ENCODE data around the gene CREBBP.

The CREBBP gene

GRCh38 chr16:3920206-3920605 lies 39.7 kb upstream of the CREBBP start:
- no peak overlapping the region for H3K4me3 ChIP-seq (ENCODE audit: insufficient read depth in 1 of 2, low read depth in 1 of 2, low read length in 2 of 2)
- 74% methylated on average over 7 of the region's 8 CpGs for WGBS
- H2BK120ac ChIP-seq (ENCODE audit: low read depth, low read length), result no peak overlapping the region
- no peak overlapping the region for H3K23ac ChIP-seq (ENCODE audit: low read length in 2 of 2)
- H4K8ac ChIP-seq (ENCODE audit: low read length), result no peak overlapping the region
- H3K36me3 ChIP-seq (ENCODE audit: control insufficient read depth in 1 of 2, insufficient read depth in 2 of 2, low read depth in 1 of 2, low read length in 2 of 2), result no peaks in the 10 kb centered on the region
- no peak overlapping the region for H3K27ac ChIP-seq (ENCODE audit: low read length, poor library complexity, severe bottlenecking)
- H4K91ac ChIP-seq (ENCODE audit: low read length), result no peak overlapping the region
- H2BK5ac ChIP-seq (ENCODE audit: low read depth, low read length, poor library complexity, severe bottlenecking), result no peak overlapping the region
- no peak overlapping the region for H2AK5ac ChIP-seq (ENCODE audit: low read length, severe bottlenecking)
- H3K9me3 ChIP-seq (ENCODE audit: control insufficient read depth, low read length), result peaks cover 22% of the 10 kb centered on the region
- H3K18ac ChIP-seq (ENCODE audit: low read depth in 1 of 2, low read length in 2 of 2), result no peak overlapping the region
- H3K9ac ChIP-seq (ENCODE audit: low read length), result no peak overlapping the region
- H2AFZ ChIP-seq (ENCODE audit: low read depth, low read length), result no peak overlapping the region
- H2BK12ac ChIP-seq (ENCODE audit: low read length in 2 of 2), result no peak overlapping the region
- peaks cover 0 to 18% of the 10 kb centered on the region in 2 experiments for H3K27me3 ChIP-seq (ENCODE audit: control insufficient read depth in 1 of 2, insufficient read depth in 1 of 2, low read length in 2 of 2)
- peaks cover 3% of the 10 kb centered on the region for H3K4me1 ChIP-seq (ENCODE audit: control insufficient read depth, insufficient read depth, low read depth, low read length)
- H3K4me2 ChIP-seq (ENCODE audit: low read length, poor library complexity, severe bottlenecking), result no peak overlapping the region
- H2BK15ac ChIP-seq (ENCODE audit: low read depth, poor library complexity, severe bottlenecking), result no peak overlapping the region
- H3K14ac ChIP-seq (ENCODE audit: low read length in 2 of 2), result no peak overlapping the region
- no peaks in the 10 kb centered on the region for H3K79me1 ChIP-seq (replicated peaks; ENCODE audit: low read length, poor library complexity, severe bottlenecking)
- DNase-seq, result no peak
- no peak overlapping the region for H3K4ac ChIP-seq (ENCODE audit: low read depth in 1 of 2, low read length in 2 of 2)

- Histone ChIP-seq H3K27ac (ENCODE audit: low read length, poor library complexity, severe bottlenecking) (no peak overlapping the region), H3K23ac (ENCODE audit: low read length in 2 of 2) (no peak overlapping the region), H3K79me1 (replicated peaks; ENCODE audit: low read length, poor library complexity, severe bottlenecking) (no peaks in the 10 kb centered on the region), H3K18ac (ENCODE audit: low read depth in 1 of 2, low read length in 2 of 2) (no peak overlapping the region), H3K14ac (ENCODE audit: low read length in 2 of 2) (no peak overlapping the region), H3K9me3 (ENCODE audit: control insufficient read depth, low read length) (peaks cover 22% of the 10 kb centered on the region), H2AK5ac (ENCODE audit: low read length, severe bottlenecking) (no peak overlapping the region), H3K27me3 (ENCODE audit: control insufficient read depth in 1 of 2, insufficient read depth in 1 of 2, low read length in 2 of 2) (peaks cover 0 to 26% of the 10 kb centered on the region in 2 experiments), H3K4ac (ENCODE audit: low read depth in 1 of 2, low read length in 2 of 2) (no peak overlapping the region), H2BK12ac (ENCODE audit: low read length in 2 of 2) (no peak overlapping the region), H3K4me3 (ENCODE audit: insufficient read depth in 1 of 2, low read depth in 1 of 2, low read length in 2 of 2) (no peak overlapping the region), H4K8ac (ENCODE audit: low read length) (no peak overlapping the region), H3K4me2 (ENCODE audit: low read length, poor library complexity, severe bottlenecking) (no peak overlapping the region), H2BK15ac (ENCODE audit: low read depth, poor library complexity, severe bottlenecking) (no peak overlapping the region), H2BK5ac (ENCODE audit: low read depth, low read length, poor library complexity, severe bottlenecking) (no peak overlapping the region), H2AFZ (ENCODE audit: low read depth, low read length) (no peak overlapping the region), H3K9ac (ENCODE audit: low read length) (no peak overlapping the region), H3K4me1 (ENCODE audit: control insufficient read depth, insufficient read depth, low read depth, low read length) (peaks cover 3% of the 10 kb centered on the region), H3K36me3 (ENCODE audit: control insufficient read depth in 1 of 2, insufficient read depth in 2 of 2, low read depth in 1 of 2, low read length in 2 of 2) (no peaks in the 10 kb centered on the region), H2BK120ac (ENCODE audit: low read depth, low read length) (no peak overlapping the region), H4K91ac (ENCODE audit: low read length) (no peak overlapping the region)
- DNase-seq, result no peak
- WGBS, result 76% methylated on average over 6 of the region's 6 CpGs
These were observed 38.9 kb upstream of the CREBBP start for GRCh38 chr16:3919413-3919812.

GRCh38 chr16:3915426-3916260 lies 35.1 kb upstream of the CREBBP start:
- no peak for DNase-seq
- no peak overlapping the region for H3K18ac ChIP-seq (ENCODE audit: low read depth in 1 of 2, low read length in 2 of 2)
- H3K4me3 ChIP-seq (ENCODE audit: insufficient read depth in 1 of 2, low read depth in 1 of 2, low read length in 2 of 2), result no peak overlapping the region
- no peak overlapping the region for H3K9ac ChIP-seq (ENCODE audit: low read length)
- H3K79me1 ChIP-seq (replicated peaks; ENCODE audit: low read length, poor library complexity, severe bottlenecking), result no peaks in the 10 kb centered on the region
- peaks cover 22% of the 10 kb centered on the region for H3K9me3 ChIP-seq (ENCODE audit: control insufficient read depth, low read length)
- no peak overlapping the region for H4K8ac ChIP-seq (ENCODE audit: low read length)
- no peak overlapping the region for H2BK120ac ChIP-seq (ENCODE audit: low read depth, low read length)
- no peak overlapping the region for H2BK12ac ChIP-seq (ENCODE audit: low read length in 2 of 2)
- no peak overlapping the region for H3K4me2 ChIP-seq (ENCODE audit: low read length, poor library complexity, severe bottlenecking)
- H3K27ac ChIP-seq (ENCODE audit: low read length, poor library complexity, severe bottlenecking), result no peak overlapping the region
- peaks cover 3% of the 10 kb centered on the region for H3K4me1 ChIP-seq (ENCODE audit: control insufficient read depth, insufficient read depth, low read depth, low read length)
- H3K27me3 ChIP-seq (ENCODE audit: control insufficient read depth in 1 of 2, insufficient read depth in 1 of 2, low read length in 2 of 2), result peaks cover 7 to 27% of the 10 kb centered on the region in 2 experiments
- WGBS, result 91% methylated on average over 17 of the region's 17 CpGs
- H3K36me3 ChIP-seq (ENCODE audit: control insufficient read depth in 1 of 2, insufficient read depth in 2 of 2, low read depth in 1 of 2, low read length in 2 of 2), result no peaks in the 10 kb centered on the region
- H4K91ac ChIP-seq (ENCODE audit: low read length), result no peak overlapping the region
- no peak overlapping the region for H2BK15ac ChIP-seq (ENCODE audit: low read depth, poor library complexity, severe bottlenecking)
- no peak overlapping the region for H2BK5ac ChIP-seq (ENCODE audit: low read depth, low read length, poor library complexity, severe bottlenecking)
- no peak overlapping the region for H2AK5ac ChIP-seq (ENCODE audit: low read length, severe bottlenecking)
- H2AFZ ChIP-seq (ENCODE audit: low read depth, low read length), result no peak overlapping the region
- H3K4ac ChIP-seq (ENCODE audit: low read depth in 1 of 2, low read length in 2 of 2), result no peak overlapping the region
- H3K14ac ChIP-seq (ENCODE audit: low read length in 2 of 2), result no peak overlapping the region
- no peak overlapping the region for H3K23ac ChIP-seq (ENCODE audit: low read length in 2 of 2)

- no peak overlapping the region for H3K14ac ChIP-seq (ENCODE audit: low read length in 2 of 2)
- no peak overlapping the region for H2BK5ac ChIP-seq (ENCODE audit: low read depth, low read length, poor library complexity, severe bottlenecking)
- no peak overlapping the region for H3K4ac ChIP-seq (ENCODE audit: low read depth in 1 of 2, low read length in 2 of 2)
- H4K91ac ChIP-seq (ENCODE audit: low read length), result no peak overlapping the region
- no peak overlapping the region for H2BK120ac ChIP-seq (ENCODE audit: low read depth, low read length)
- H3K9me3 ChIP-seq (ENCODE audit: control insufficient read depth, low read length), result peaks cover 10% of the 10 kb centered on the region
- no peak overlapping the region for H3K9ac ChIP-seq (ENCODE audit: low read length)
- no peak overlapping the region for H2AFZ ChIP-seq (ENCODE audit: low read depth, low read length)
- H3K27me3 ChIP-seq (ENCODE audit: control insufficient read depth in 1 of 2, insufficient read depth in 1 of 2, low read length in 2 of 2), result peaks cover 7 to 27% of the 10 kb centered on the region in 2 experiments
- H3K4me2 ChIP-seq (ENCODE audit: low read length, poor library complexity, severe bottlenecking), result no peak overlapping the region
- no peak overlapping the region for H2BK12ac ChIP-seq (ENCODE audit: low read length in 2 of 2)
- H2AK5ac ChIP-seq (ENCODE audit: low read length, severe bottlenecking), result no peak overlapping the region
- no peak overlapping the region for H3K23ac ChIP-seq (ENCODE audit: low read length in 2 of 2)
- no peak overlapping the region for H2BK15ac ChIP-seq (ENCODE audit: low read depth, poor library complexity, severe bottlenecking)
- no peak for DNase-seq
- no peak overlapping the region for H4K8ac ChIP-seq (ENCODE audit: low read length)
- no peak overlapping the region for H3K4me3 ChIP-seq (ENCODE audit: insufficient read depth in 1 of 2, low read depth in 1 of 2, low read length in 2 of 2)
- no peaks in the 10 kb centered on the region for H3K36me3 ChIP-seq (ENCODE audit: control insufficient read depth in 1 of 2, insufficient read depth in 2 of 2, low read depth in 1 of 2, low read length in 2 of 2)
- no peaks in the 10 kb centered on the region for H3K4me1 ChIP-seq (ENCODE audit: control insufficient read depth, insufficient read depth, low read depth, low read length)
- 92% methylated on average over 6 of the region's 6 CpGs for WGBS
- H3K18ac ChIP-seq (ENCODE audit: low read depth in 1 of 2, low read length in 2 of 2), result no peak overlapping the region
- no peaks in the 10 kb centered on the region for H3K79me1 ChIP-seq (replicated peaks; ENCODE audit: low read length, poor library complexity, severe bottlenecking)
- H3K27ac ChIP-seq (ENCODE audit: low read length, poor library complexity, severe bottlenecking), result no peak overlapping the region
These were observed 32.4 kb upstream of the CREBBP start for GRCh38 chr16:3912897-3913296.
